Breast epithelium (tissue), 4 donors: Measurements from ENCODE around the gene DHRS3. TPM values are rescaled to one million over a fixed set of nuclear protein-coding genes. Genes with fewer than 3 reads are reported as not detected.

Experiments
- DNase-seq, 2 donors: peaks; one replicate each; pipeline ENCODE4 v3.0.0-alpha.2; 2019; ENCODE audit warnings: low spot score in 2 of 2
- H3K27ac ChIP-seq, 2 donors: fragments of 200-600 bp; sonication (generic) in 1 of 2; one replicate each; pipeline ENCODE4 v1.5.1; 2016 to 2019; ENCODE audit warnings: mild to moderate bottlenecking in 1 of 2
- H3K27me3 ChIP-seq, 2 donors: fragments of 200-600 bp; sonication (generic) in 1 of 2; one replicate each; pipeline versions ENCODE4 v1.5.1 to v1.6.0; 2017 to 2019; ENCODE audit warnings: control low read depth in 1 of 2, mild to moderate bottlenecking in 1 of 2
- H3K36me3 ChIP-seq: fragments of 200-600 bp; one replicate; pipeline ENCODE4 v1.5.1; 2019
- H3K4me1 ChIP-seq, 2 donors: fragments of 200-600 bp; sonication (generic); one replicate each; pipeline ENCODE4 v1.5.1; 2016 to 2019; ENCODE audit warnings: control low read depth in 1 of 2
- H3K4me3 ChIP-seq, 3 donors: fragments of 200-600 bp; sonication (generic); 1 replicate in 2 of 3; 2 replicates in 1 of 3; pipeline ENCODE4 v1.5.1; 2016 to 2019; ENCODE audit warnings: mild to moderate bottlenecking in 3 of 3, moderate library complexity in 2 of 3
- H3K9me3 ChIP-seq, 2 donors: fragments of 200-600 bp; sonication (generic) in 1 of 2; one replicate each; pipeline ENCODE4 v1.5.1; 2016 to 2019; ENCODE audit warnings: control low read depth in 1 of 2
- CTCF ChIP-seq, 3 donors: fragments of 450-650 bp; IDR thresholded peaks; one replicate each; pipeline ENCODE4 v1.5.1; 2016 to 2017; ENCODE audit warnings: antibody characterized with exemption in 3 of 3, mild to moderate bottlenecking in 3 of 3, moderate library complexity in 3 of 3
- POLR2A ChIP-seq: fragments of 450-650 bp; IDR thresholded peaks from one replicate; pipeline ENCODE4 v1.6.1; 2016; ENCODE audit warnings: antibody characterized with exemption, mild to moderate bottlenecking, moderate library complexity
- POLR2AphosphoS5 ChIP-seq, 3 donors: sonication (generic); formaldehyde crosslinking; IDR thresholded peaks; one replicate each; pipeline ENCODE4 v1.6.1; 2017; ENCODE audit warnings: antibody characterized with exemption in 3 of 3
- intact Hi-C: fragments of 100-400 bp; cut with DNase I; formaldehyde crosslinking; loops from one replicate; pipeline ENCODE4 v1.15.1; 2023; ENCODE audit warnings: low total_unique reads
- total RNA-seq, 3 donors: library from RNA; depleted of rRNA; stranded (reverse); fragments of >200 nt; gene quantifications; one replicate each; pipeline ENCODE4 v1.1.0, GENCODE V29; 2016

Gene DHRS3
- total RNA-seq, 3 donors from 2014 or later, result 109 to 151 (median 117) TPM

GRCh38 chr1:12554521-12555305, 63.3 kb downstream of the DHRS3 start:
- Histone ChIP-seq H3K9me3 (no peaks in the 10 kb centered on the region), H3K4me1 (no peaks in the 10 kb centered on the region), H3K27ac (peak overlapping the region; percentile 57 to 93), H3K27me3 (no peaks in the 10 kb centered on the region), H3K36me3 (no peaks in the 10 kb centered on the region), H3K4me3 (no peak overlapping the region)
- no peak for DNase-seq
- no peak for TF ChIP-seq POLR2A
- TF ChIP-seq CTCF (IDR thresholded peaks at IDR 0.05), result no peak
- no peak for TF ChIP-seq POLR2AphosphoS5 (IDR thresholded peaks at IDR 0.05)
- intact Hi-C loops, result no loop called here

DNA sequence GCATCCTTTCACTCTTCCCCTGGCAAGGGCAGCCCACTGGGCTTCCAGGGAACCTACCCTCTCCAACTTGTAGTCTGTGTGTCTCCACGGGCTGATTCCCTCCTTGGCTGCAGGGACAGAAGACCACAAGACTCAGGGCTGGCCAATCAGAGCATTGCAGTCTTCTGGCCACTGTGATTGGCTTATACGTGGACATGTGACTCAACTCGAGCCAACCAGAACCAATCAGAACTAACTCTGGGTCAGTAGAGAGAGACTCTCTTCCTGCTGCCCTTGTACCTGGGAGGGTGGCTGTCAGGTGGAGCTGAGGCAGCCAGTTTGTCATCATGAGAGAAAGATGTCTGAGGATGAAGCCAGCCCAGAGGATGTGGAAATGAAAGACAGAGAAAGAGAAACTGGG, 64.0 kb downstream of the DHRS3 start:
- H3K4me3 ChIP-seq, result no peak overlapping the region
- H3K4me1 ChIP-seq, result peaks cover 5 to 7% of the 10 kb centered on the region in 2 donors
- no peaks in the 10 kb centered on the region for H3K36me3 ChIP-seq
- H3K27ac ChIP-seq, result peak overlapping the region; percentile 75 to 93
- no peak for DNase-seq
- TF ChIP-seq POLR2A, result no peak
- no peak for TF ChIP-seq CTCF (IDR thresholded peaks at IDR 0.05)
- TF ChIP-seq POLR2AphosphoS5 (IDR thresholded peaks at IDR 0.05), result no peak
- no peaks in the 10 kb centered on the region for H3K27me3 ChIP-seq
- no peaks in the 10 kb centered on the region for H3K9me3 ChIP-seq
- intact Hi-C loops, result no loop called here

DNA sequence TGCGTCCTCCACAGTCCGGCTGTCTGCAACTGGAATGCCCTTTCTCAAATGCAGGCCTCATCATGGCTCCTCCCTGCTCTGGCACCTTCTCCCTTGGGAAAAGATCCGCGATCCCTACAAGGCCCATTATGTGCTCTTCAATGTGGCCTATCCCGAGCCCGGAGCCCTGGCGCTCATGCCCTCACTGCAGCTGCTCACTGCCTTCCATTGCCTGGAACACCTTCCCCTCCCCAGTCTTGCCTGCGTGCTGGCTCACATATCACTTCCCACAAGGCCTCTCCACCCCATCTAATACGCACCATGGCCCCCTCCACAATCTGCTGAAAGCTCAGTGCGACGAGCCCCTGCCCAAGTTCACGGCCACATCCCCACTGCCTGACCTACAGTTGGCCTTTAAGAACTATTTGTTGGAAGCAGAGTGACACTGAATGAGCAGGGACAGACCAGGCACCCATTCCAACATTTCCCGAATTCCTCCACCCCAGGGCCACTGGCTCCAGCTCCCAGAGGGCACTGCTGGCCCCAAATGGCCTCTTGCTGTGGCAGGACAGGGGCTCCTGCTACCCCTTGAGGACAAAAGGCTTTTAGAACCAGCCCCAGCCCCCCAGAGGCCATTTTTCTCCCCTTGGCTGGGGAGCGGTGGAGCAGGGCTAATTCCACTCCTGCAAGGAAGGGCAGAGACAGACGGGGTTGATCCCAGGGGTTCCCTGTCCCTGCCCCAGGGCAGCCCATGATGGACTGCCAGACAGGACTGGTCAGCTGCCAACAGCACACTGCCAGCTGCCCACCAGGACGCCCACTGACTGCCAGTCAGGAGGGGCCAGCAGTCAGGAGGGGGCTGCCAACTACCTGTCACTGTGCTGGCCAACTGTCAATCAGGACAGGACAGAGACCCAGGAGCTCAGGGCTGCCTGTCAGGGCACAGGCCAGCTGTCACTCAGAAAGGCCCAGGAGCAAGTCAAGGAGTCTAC, 64.8 kb downstream of the DHRS3 start:
- Histone ChIP-seq H3K4me3 (no peak overlapping the region), H3K27me3 (no peaks in the 10 kb centered on the region), H3K27ac (peak overlapping the region; percentile 75 to 93), H3K36me3 (no peaks in the 10 kb centered on the region), H3K9me3 (no peaks in the 10 kb centered on the region), H3K4me1 (peaks cover 6 to 7% of the 10 kb centered on the region in 2 donors)
- intact Hi-C loops, result no loop called here
- TF ChIP-seq POLR2A, result no peak
- TF ChIP-seq CTCF (IDR thresholded peaks at IDR 0.05), result no peak
- no peak for TF ChIP-seq POLR2AphosphoS5 (IDR thresholded peaks at IDR 0.05)
- no peak for DNase-seq

GRCh38 chr1:12552111-12552888, 65.7 kb downstream of the DHRS3 start:
- no peaks in the 10 kb centered on the region for H3K9me3 ChIP-seq
- no peaks in the 10 kb centered on the region for H3K27me3 ChIP-seq
- no peak overlapping the region for H3K4me3 ChIP-seq
- H3K4me1 ChIP-seq, result peaks cover 7 to 8% of the 10 kb centered on the region in 2 donors
- DNase-seq, result peak in 1 of 2 donors; percentile 46
- peak overlapping the region; percentile 75 to 93 for H3K27ac ChIP-seq
- intact Hi-C loops, result no loop called here
- H3K36me3 ChIP-seq, result no peaks in the 10 kb centered on the region
- no peak for TF ChIP-seq POLR2A
- TF ChIP-seq POLR2AphosphoS5 (IDR thresholded peaks at IDR 0.05), result no peak
- no peak for TF ChIP-seq CTCF (IDR thresholded peaks at IDR 0.05)
